CD4-positive, alpha-beta T cell treated with Interleukin-2 at 100 ng/mL for 4 hours (primary cell): ENCODE results near the gene HBD.

Experiments
- DNase-seq: peaks from one replicate; pipeline ENCODE4 v3.0.0-alpha.2; 2020; ENCODE audit warnings: low spot score

The HBD gene

GRCh38 chr11:5232176-5232575 is 2.1 kb downstream of the HBD start:
- DNase-seq, result no peak

DNA sequence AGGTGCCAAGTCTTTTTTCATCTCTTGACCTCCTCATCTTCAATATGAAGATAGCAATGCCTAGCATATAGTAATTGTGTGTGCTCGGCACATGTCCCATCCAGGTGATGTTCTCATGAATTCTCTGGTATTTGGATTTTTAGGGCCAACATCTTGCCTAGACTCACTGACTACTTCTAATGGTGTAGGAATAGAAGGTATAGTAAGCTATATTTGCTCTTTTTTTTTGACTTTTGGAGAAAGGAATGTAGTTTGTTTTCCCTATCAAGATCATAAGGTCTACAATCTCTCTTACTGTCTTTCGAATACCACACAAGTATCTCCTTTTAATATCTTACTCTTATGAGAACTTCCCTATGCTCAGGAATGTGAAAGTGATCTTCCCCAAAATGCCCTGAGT is 3.2 kb downstream of the HBD start:
- no peak for DNase-seq

DNA sequence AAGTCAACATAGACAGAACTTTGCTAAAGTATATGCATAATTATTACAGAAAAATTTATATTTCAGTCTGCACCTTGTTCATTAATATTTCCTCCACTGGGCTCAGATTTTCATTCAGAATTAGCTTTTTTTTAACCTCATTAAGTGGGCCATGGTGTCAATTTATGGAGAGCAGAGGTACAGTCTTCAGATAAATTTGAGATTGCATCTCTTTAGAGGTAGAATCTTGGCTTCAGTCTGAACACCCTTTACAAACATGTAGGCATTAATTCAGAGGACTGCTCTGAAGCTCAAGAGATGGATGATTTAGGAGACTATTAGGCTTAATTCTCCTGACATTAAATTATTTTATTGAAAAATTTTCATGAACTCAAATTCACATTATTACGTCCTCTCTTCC is 4.0 kb downstream of the HBD start:
- no peak for DNase-seq

DNA sequence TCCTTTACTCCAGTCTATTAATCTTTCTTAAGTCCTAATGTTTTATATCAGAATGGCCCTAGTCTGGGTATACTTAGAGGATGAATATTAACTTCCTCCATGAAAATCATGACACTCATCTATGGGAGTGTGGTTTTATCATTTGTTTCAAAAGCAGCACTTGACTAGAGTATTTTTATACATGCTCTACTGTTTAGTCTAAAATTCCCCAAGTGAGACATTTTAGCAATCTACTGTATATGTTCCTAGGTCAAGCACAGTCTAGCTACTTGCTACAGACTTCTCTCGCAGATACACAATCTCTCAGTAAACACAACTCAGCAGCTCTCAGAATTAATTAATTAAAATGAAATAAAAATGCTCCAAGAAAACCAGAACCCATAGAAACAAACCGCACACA is 4.5 kb downstream of the HBD start:
- no peak for DNase-seq

- DNase-seq, result no peak
Measured at GRCh38 chr11:5229356-5229755, 4.9 kb downstream of the HBD start.

- DNase-seq, result no peak
Measured at GRCh38 chr11:5228124-5228523, 6.2 kb downstream of the HBD start.

DNA sequence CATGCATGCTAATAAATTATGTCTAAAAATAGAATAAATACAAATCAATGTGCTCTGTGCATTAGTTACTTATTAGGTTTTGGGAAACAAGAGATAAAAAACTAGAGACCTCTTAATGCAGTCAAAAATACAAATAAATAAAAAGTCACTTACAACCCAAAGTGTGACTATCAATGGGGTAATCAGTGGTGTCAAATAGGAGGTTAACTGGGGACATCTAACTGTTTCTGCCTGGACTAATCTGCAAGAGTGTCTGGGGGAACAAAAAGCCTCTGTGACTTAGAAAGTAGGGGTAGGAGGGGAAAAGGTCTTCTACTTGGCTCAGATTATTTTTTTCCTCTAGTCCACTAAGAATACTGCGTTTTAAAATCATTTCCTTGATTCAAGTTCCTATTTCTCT is 6.6 kb downstream of the HBD start:
- DNase-seq, result no peak

DNA sequence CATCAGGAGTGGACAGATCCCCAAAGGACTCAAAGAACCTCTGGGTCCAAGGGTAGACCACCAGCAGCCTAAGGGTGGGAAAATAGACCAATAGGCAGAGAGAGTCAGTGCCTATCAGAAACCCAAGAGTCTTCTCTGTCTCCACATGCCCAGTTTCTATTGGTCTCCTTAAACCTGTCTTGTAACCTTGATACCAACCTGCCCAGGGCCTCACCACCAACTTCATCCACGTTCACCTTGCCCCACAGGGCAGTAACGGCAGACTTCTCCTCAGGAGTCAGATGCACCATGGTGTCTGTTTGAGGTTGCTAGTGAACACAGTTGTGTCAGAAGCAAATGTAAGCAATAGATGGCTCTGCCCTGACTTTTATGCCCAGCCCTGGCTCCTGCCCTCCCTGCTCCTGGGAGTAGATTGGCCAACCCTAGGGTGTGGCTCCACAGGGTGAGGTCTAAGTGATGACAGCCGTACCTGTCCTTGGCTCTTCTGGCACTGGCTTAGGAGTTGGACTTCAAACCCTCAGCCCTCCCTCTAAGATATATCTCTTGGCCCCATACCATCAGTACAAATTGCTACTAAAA is 7.5 kb downstream of the HBD start, which contains the start of gene HBB:
HBB (minus strand) TSS at position 340 of the 579 bp plus-strand sequence; CDS start at position 290, 50 bp downstream.
- DNase-seq, result no peak

DNA sequence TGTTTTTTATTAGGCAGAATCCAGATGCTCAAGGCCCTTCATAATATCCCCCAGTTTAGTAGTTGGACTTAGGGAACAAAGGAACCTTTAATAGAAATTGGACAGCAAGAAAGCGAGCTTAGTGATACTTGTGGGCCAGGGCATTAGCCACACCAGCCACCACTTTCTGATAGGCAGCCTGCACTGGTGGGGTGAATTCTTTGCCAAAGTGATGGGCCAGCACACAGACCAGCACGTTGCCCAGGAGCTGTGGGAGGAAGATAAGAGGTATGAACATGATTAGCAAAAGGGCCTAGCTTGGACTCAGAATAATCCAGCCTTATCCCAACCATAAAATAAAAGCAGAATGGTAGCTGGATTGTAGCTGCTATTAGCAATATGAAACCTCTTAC is 8.8 kb downstream of the HBD start:
- DNase-seq, result no peak

DNA sequence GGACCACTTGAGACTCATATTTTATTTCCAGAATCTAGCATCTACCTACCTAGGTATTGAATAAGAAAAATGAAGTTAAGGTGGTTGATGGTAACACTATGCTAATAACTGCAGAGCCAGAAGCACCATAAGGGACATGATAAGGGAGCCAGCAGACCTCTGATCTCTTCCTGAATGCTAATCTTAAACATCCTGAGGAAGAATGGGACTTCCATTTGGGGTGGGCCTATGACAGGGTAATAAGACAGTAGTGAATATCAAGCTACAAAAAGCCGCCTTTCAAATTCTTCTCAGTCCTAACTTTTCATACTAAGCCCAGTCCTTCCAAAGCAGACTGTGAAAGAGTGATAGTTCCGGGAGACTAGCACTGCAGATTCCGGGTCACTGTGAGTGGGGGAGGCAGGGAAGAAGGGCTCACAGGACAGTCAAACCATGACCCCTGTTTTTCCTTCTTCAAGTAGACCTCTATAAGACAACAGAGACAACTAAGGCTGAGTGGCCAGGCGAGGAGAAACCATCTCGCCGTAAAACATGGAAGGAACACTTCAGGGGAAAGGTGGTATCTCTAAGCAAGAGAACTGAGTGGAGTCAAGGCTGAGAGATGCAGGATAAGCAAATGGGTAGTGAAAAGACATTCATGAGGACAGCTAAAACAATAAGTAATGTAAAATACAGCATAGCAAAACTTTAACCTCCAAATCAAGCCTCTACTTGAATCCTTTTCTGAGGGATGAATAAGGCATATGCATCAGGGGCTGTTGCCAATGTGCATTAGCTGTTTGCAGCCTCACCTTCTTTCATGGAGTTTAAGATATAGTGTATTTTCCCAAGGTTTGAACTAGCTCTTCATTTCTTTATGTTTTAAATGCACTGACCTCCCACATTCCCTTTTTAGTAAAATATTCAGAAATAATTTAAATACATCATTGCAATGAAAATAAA is 9.5 kb downstream of the HBD start:
- DNase-seq, result no peak

GRCh38 chr11:5223686-5224085 is 10.6 kb downstream of the HBD start:
- no peak for DNase-seq

- DNase-seq, result no peak
Measured at GRCh38 chr11:5223146-5223545, 11.1 kb downstream of the HBD start.

GRCh38 chr11:5210376-5210885 is 23.9 kb downstream of the HBD start:
- DNase-seq, result no peak

- DNase-seq, result no peak
Measured at GRCh38 chr11:5204787-5205186, 29.5 kb downstream of the HBD start.

DNA sequence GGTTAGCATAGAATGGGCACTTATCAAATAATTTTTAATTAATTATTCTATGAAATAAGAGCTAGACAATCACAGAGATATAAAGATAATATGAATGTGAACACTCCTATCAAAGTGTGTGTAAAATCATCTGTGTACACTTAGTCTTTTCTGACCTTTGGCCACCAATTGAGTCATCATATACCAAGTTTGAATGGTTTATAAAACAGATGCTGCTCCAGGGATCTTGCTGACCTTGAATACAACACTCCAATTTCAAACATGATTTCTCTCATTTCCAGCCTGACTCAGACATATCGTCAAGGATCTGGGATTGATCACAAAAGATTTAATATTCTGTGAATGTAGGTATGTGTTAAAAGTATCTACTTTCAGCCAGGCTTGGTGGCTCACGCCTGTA is 30.9 kb downstream of the HBD start:
- no peak for DNase-seq

GRCh38 chr11:5200582-5200981 is 33.7 kb downstream of the HBD start, which contains the start of gene OR51V1:
Gene OR51V1 (minus strand): TSS chr11:5200682. CDS start chr11:5200682, 0 bp downstream.
- no peak for DNase-seq

DNA sequence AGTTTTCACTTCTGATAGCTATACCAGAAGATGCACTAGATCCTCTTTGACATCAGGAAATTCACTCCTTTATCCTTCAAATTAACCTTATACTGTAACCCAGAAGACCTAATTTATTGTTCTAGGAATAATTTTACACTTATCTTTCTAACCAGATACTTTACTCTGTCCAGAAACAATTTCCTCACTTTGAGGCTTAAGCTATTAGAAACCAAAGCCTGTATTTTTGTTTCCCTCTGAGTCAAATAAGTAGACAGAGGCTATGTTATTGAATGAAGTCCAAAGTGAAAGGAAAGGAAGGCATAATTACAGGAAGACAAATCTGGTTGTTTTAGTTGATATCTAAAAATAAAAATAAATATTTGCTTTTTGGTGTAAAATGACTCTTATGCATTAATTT is 36.0 kb downstream of the HBD start:
- no peak for DNase-seq

GRCh38 chr11:5197536-5197935 is 36.7 kb downstream of the HBD start:
- DNase-seq, result no peak

DNA sequence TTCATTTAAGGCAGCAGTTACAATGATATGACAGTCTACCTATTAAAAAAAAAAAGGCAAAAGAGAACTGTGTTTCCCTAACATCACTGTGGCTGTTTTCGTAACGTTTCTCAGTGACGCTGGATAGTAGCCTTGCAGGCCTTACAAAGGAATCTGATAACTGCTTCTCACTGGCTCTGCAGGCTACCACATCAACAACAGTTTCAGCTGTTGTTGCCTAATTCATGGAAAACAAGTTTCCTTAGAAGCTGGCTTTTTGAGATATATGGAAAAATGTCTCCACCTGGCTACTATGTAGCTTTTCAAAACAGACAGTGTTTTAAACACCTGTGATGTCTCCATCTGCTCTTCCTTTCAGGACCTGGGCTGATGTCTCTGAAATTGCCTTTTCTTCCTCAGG is 37.6 kb downstream of the HBD start:
- no peak for DNase-seq

DNA sequence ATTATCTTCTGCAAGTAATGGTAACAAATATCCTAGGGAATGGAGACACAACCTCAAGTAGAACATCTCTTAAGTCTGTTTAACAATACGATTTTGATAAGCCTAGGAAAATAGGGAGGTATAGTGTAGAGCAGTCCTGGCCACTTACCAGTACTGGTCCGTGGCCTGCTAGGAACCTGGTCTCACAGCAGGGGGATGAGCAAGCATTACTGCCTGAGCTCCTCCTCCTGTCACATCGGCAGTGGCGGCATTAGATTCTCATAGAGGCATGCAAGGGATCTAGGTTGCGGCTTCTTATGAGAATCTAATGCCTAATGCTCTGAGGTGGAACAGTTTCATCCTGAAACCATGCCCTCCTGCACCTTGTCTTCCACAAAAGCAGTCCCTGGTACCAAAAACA is 38.2 kb downstream of the HBD start:
- no peak for DNase-seq

DNA sequence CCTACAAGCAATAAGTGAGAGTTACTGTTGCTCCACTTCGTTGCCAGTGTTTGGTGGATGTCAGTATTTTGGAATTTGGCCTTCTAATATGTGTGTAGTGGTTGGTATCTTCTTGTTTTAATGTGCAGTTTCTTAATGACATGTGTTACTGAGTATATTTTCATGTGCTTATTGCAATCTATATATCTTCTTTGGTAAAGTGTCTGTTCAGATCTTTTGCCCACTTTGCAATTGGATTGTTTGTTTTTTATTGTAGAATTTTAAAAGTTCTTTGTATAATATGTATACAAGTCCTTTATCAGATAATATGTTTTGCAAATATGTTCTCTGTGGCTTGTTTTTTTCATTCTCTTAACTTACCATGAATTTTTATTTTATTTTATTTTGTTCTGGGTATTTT is 41.5 kb downstream of the HBD start:
- no peak for DNase-seq

DNA sequence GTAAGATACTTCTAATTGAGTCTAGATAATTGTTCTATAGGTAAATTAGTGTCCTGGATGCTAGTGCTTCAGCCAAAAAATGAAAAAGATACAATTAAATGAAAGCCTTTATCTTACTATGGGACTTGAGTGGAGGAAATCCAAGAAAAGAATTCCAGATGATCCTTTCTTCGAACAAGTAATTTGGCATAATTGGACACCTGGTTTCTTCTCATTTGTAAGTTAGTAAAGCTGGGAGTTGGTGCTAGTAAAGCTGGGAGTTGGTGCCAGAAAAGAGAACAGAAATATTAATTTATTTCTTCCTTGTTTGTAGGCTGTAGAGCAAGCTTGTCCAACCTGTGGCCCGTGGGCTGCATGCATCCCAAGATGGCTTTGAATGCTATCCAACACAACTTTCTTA is 46.1 kb downstream of the HBD start:
- no peak for DNase-seq
